K562 (cell line): ENCODE measurements around the gene FRMPD2. TPM values are rescaled to one million over a fixed set of nuclear protein-coding genes. Genes with fewer than 3 reads are reported as not detected.

ENCODE experiments used
- ATAC-seq: fragments of 200-7000 bp; cut with Tn5 transposase; 3 replicates; pipeline ENCODE4 v1.9.1; 2020; ENCODE audit warnings: moderate library complexity
- BruUV-seq: library from RNA; stranded (reverse); fragments of 400-500 nt; replicated peaks from 2 replicates; lab custom pipeline; 2021; lab: Mats Ljungman, UMichigan
- CTCF ChIA-PET: fragments of 300-600 bp; formaldehyde crosslinking; extraction: SDS; loops from one replicate; lab custom pipeline; 2021; ENCODE audit warnings: low intra/inter-chr PET ratio; lab: Yijun Ruan, JAX
- POLR2A ChIA-PET: fragments of 300-600, 350-650 bp; sonication (Branson Sonifier 250); formaldehyde crosslinking; extraction: SDS; loops from one replicate; lab custom pipeline; 2021; ENCODE audit warnings: antibody characterized with exemption, inconsistent platforms; lab: Yijun Ruan, JAX
- DNase-seq, 4 experiments: peaks; one replicate each; pipeline versions ENCODE4 v3.0.0 to v3.0.0-alpha.2; 2011 to 2018; ENCODE audit warnings: low spot score in 3 of 4, mixed read lengths in 3 of 4; ENCODE audit errors: extremely low read depth in 1 of 4
- FAIRE-seq: peaks from 2 replicates; lab custom pipeline; 2011; peaks lifted over from hg19 to GRCh38; lab: Jason Lieb, UNC
- H2AFZ ChIP-seq: 2 replicates; pipeline ENCODE4 v1.6.0; 2011; ENCODE audit warnings: low read depth, low read length, control low read depth, inconsistent platforms
- H3K27ac ChIP-seq: fragments of 200-600 bp; 3 replicates; pipeline ENCODE4 v1.8.0; 2011; ENCODE audit warnings: low read depth, mild to moderate bottlenecking, control low read depth, inconsistent platforms, low read length, moderate library complexity, mixed read lengths; ENCODE audit errors: extremely low read depth
- H3K27me3 ChIP-seq, 2 experiments: fragments of 300-600 bp in 1 of 2; 2 replicates in 1 of 2; 3 replicates in 1 of 2; pipeline versions ENCODE4 v1.6.0 to v1.8.0; 2011; ENCODE audit warnings: inconsistent platforms in 2 of 2, low read length in 2 of 2, mild to moderate bottlenecking in 1 of 2, mixed read lengths in 1 of 2, moderate library complexity in 1 of 2; ENCODE audit not compliant: control insufficient read depth in 2 of 2, insufficient read depth in 2 of 2
- H3K36me3 ChIP-seq: fragments of 300-600 bp; 3 replicates; pipeline ENCODE4 v1.8.0; 2011; ENCODE audit warnings: mild to moderate bottlenecking, low read length, inconsistent platforms; ENCODE audit not compliant: control insufficient read depth, insufficient read depth
- H3K4me1 ChIP-seq, 2 experiments: fragments of 200-600 bp in 1 of 2; replicated peaks in 1 of 2; 2 replicates in 1 of 2; 3 replicates in 1 of 2; pipeline versions ENCODE4 v1.5.1 to v1.8.0; 2011; ENCODE audit warnings: inconsistent platforms in 2 of 2, low read length in 2 of 2, mild to moderate bottlenecking in 1 of 2, mixed read lengths in 1 of 2, moderate library complexity in 1 of 2; ENCODE audit not compliant: control insufficient read depth in 2 of 2, insufficient read depth in 2 of 2
- H3K4me2 ChIP-seq: 2 replicates; pipeline ENCODE4 v1.6.1; 2011; ENCODE audit warnings: low read length, control low read depth, inconsistent platforms, mixed read lengths; ENCODE audit not compliant: insufficient read depth
- H3K4me3 ChIP-seq: fragments of 200-600 bp; sonication (generic), shearing (Covaris generic); 2 replicates; pipeline ENCODE4 v1.5.1; 2016; ENCODE audit warnings: control low read depth, inconsistent platforms
- H3K79me2 ChIP-seq: fragments of 200-600 bp; 3 replicates; pipeline ENCODE4 v1.8.0; 2011; ENCODE audit warnings: low read length, inconsistent platforms; ENCODE audit not compliant: control insufficient read depth, insufficient read depth
- H3K9ac ChIP-seq, 2 experiments: 2 replicates each; pipeline versions ENCODE4 v1.6.0 to v1.6.1; 2011; ENCODE audit warnings: low read depth in 2 of 2, low read length in 2 of 2, control low read depth in 1 of 2, inconsistent platforms in 1 of 2, mild to moderate bottlenecking in 1 of 2, mixed read lengths in 1 of 2; ENCODE audit not compliant: insufficient read depth in 1 of 2
- H3K9me1 ChIP-seq: one replicate; pipeline ENCODE4 v1.6.0; 2011; ENCODE audit warnings: inconsistent platforms, mild to moderate bottlenecking, low read length, moderate library complexity; ENCODE audit not compliant: control insufficient read depth, insufficient read depth
- H3K9me3 ChIP-seq: replicated peaks from 2 replicates; pipeline ENCODE4 v1.5.1; 2011; ENCODE audit warnings: low read depth, low read length, inconsistent platforms; ENCODE audit not compliant: control insufficient read depth, insufficient read depth
- H4K20me1 ChIP-seq: replicated peaks from 2 replicates; pipeline ENCODE4 v1.6.1; 2011; ENCODE audit warnings: low read length, inconsistent platforms, mixed read lengths; ENCODE audit not compliant: control insufficient read depth, insufficient read depth
- DLX4 ChIP-seq: fragments of 250-450 bp; sonication (Bioruptor Pico); IDR thresholded peaks from 2 replicates; pipeline ENCODE4 v1.6.1; 2021; ENCODE audit warnings: mild to moderate bottlenecking
- FOXP4 ChIP-seq: sonication (generic); formaldehyde crosslinking; IDR thresholded peaks from 2 replicates; pipeline ENCODE4 v1.8.0; 2022; ENCODE audit warnings: mild to moderate bottlenecking, missing genetic modification reagents, borderline replicate concordance
- HMG20A ChIP-seq: fragments of 450-650 bp; formaldehyde crosslinking; conservative IDR thresholded peaks from 2 replicates; pipeline ENCODE4 v1.4.0; 2020; ENCODE audit warnings: mild to moderate bottlenecking, mixed read lengths
- KDM4B ChIP-seq, 2 experiments: fragments of 450-650 bp in 1 of 2; sonication (generic) in 1 of 2; IDR thresholded peaks; 2 replicates each; pipeline ENCODE4 v1.6.1; 2016 to 2017; ENCODE audit warnings: borderline replicate concordance in 2 of 2, antibody characterized with exemption in 1 of 2, low read depth in 1 of 2, mild to moderate bottlenecking in 1 of 2
- ZBTB5 ChIP-seq: fragments of 450-650 bp; IDR thresholded peaks from 2 replicates; pipeline ENCODE4 v1.6.1; 2017; ENCODE audit warnings: antibody characterized with exemption
- whole genome bisulfite sequencing: fragments of 100-300 bp; shearing (Covaris generic); methylation state at CpG from one replicate; pipeline ENCODE4 v1.1.6; 2016; ENCODE audit warnings: low coverage, mixed read lengths; ENCODE audit not compliant: insufficient coverage; ENCODE audit errors: missing lambda C conversion rate; 5-methylcytosine and 5-hydroxymethylcytosine counted together
- in situ Hi-C: fragments of 300-500 bp; cut with MboI; formaldehyde crosslinking; loops from 4 replicates; pipeline ENCODE4 v1.15.0; 2018; ENCODE audit warnings: inconsistent platforms, mixed read lengths
- intact Hi-C: fragments of 100-400 bp; cut with micrococcal nuclease; formaldehyde crosslinking; loops from 2 replicates; pipeline ENCODE4 v1.14.2; 2022
- polyA plus RNA-seq, 8 experiments: library from polyadenylated mRNA; depleted of rRNA in 4 of 8; stranded (reverse) in 5 of 8; unstranded in 3 of 8; fragments of >200 nt; fragmentation: Nextera tagmentation in 2 of 8; fragmentation: Illumina TruSeq in 1 of 8; extraction: Ambion mirVana in 2 of 8; extraction: Trizol in 1 of 8; gene quantifications; 2 replicates each; pipeline versions ENCODE4 v1.2.1 to v1.2.3, GENCODE V29; 2011 to 2014; ENCODE audit warnings: inconsistent platforms in 1 of 8, missing spikeins in 1 of 8
- total RNA-seq, 7 experiments: library from RNA; depleted of rRNA in 6 of 7; stranded (reverse); fragments of >200 nt in 6 of 7; fragmentation: Illumina TruSeq in 2 of 7; extraction: Trizol in 2 of 7; gene quantifications; 2 replicates each; pipeline versions ENCODE4 v1.2.1 to v1.2.3, GENCODE V29; 2011 to 2021; ENCODE audit warnings: low replicate concordance in 1 of 7

FRMPD2 gene
- total and polyA plus RNA-seq, 9 of the 15 experiments (the other 6 are each of a cell fraction or from before 2014, with no cell fraction given) = 0.12 to 0.95 (median 0.33) TPM

GRCh38 chr10:48299692-48300091 lies 25.2 kb upstream of the FRMPD2 start (continued):
- no peak for TF ChIP-seq ZBTB5

DNA sequence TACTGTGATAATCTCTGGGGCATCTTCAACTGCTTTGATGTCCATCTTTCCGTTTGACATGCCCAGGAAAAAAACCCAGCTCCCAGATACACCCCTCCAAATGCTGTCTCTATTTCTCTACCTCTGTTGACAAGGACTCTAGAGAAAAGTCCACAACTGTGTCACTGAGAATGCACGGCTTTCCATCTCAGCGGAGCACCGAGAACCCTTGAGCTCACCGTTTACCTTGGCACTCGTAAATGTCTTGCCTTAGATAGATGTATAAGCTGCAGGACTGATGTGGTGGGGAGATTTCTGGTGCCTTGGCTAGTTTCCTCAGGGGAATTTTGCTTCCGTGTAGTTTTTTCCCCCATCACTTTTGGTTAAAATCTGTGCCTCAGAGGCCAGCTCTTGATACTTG lies 24.6 kb upstream of the FRMPD2 start:
- in situ Hi-C loops = no loop called here
- no peak for FAIRE-seq
- 9% methylated on average over 7 of the region's 7 CpGs for WGBS
- no peak overlapping the region for H3K27ac ChIP-seq
- TF ChIP-seq DLX4 (CRISPR knock-in tag) = no peak
- TF ChIP-seq KDM4B (IDR thresholded peaks at IDR 0.05; ENCODE audit: borderline replicate concordance in 2 of 2, low read depth in 1 of 2) = no peak
- TF ChIP-seq HMG20A (CRISPR knock-in tag) = no peak
- no peak for TF ChIP-seq FOXP4 (CRISPR knock-in tag)
- TF ChIP-seq, all 486 proteins: peak for 0
- ChIA-PET POLR2A (interaction anchor here (0.9 kb wide), 1 partner anchor 25 kb away, joined by 3 read pairs; no protein-coding TSS in a partner anchor), CTCF (no interaction called here)
- H3K4me1 ChIP-seq = no peaks in the 10 kb centered on the region
- no peaks in the 10 kb centered on the region for H3K27me3 ChIP-seq
- intact Hi-C loops = no loop called here
- DNase-seq = no peak
- no peak for ATAC-seq
- no peak overlapping the region for H2AFZ ChIP-seq
- BruUV-seq = no TSS peak
- H4K20me1 ChIP-seq = no peaks in the 10 kb centered on the region
- no peaks in the 10 kb centered on the region for H3K9me1 ChIP-seq
- no peaks in the 10 kb centered on the region for H3K79me2 ChIP-seq
- no peak overlapping the region for H3K4me2 ChIP-seq
- H3K9me3 ChIP-seq = no peaks in the 10 kb centered on the region
- no peak overlapping the region for H3K4me3 ChIP-seq
- H3K9ac ChIP-seq = no peak overlapping the region
- H3K36me3 ChIP-seq = no peaks in the 10 kb centered on the region
